Measurements from ENCODE around the gene MTIF2.
"Not testable (repeated sequence)": the region's sequence is repeated elsewhere in the genome, so short reads cannot be mapped to it uniquely, and the experiment has no call there.

Gene MTIF2, protein sequence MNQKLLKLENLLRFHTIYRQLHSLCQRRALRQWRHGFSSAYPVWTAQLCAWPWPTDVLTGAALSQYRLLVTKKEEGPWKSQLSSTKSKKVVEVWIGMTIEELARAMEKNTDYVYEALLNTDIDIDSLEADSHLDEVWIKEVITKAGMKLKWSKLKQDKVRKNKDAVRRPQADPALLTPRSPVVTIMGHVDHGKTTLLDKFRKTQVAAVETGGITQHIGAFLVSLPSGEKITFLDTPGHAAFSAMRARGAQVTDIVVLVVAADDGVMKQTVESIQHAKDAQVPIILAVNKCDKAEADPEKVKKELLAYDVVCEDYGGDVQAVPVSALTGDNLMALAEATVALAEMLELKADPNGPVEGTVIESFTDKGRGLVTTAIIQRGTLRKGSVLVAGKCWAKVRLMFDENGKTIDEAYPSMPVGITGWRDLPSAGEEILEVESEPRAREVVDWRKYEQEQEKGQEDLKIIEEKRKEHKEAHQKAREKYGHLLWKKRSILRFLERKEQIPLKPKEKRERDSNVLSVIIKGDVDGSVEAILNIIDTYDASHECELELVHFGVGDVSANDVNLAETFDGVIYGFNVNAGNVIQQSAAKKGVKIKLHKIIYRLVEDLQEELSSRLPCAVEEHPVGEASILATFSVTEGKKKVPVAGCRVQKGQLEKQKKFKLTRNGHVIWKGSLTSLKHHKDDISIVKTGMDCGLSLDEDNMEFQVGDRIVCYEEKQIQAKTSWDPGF

GRCh38 chr2:55268907-55269644, at the start of gene MTIF2:
Gene MTIF2 (minus strand): TSS chr2:55269231. CDS start chr2:55263858, 5,373 bp downstream.
- peak; percentile 97 for DNase-seq

DNA sequence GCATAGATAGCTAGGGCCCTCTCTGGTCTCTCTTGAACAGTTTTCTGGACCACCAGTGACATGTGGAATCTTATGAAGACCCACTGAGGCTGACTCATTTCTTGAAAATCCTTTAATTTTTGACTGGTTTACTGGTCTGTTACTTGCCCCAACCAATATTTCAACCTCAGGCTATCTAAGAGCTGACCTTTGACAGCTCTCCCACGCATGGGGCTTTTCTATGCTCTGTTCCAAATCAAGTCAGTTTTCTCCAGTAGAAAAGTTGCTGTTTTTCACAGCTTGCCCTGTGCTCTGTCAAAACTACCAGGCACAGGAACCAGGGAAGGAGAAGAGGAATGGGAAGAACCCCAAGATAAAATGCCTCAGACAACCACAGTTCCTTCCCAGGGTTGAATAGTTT, 46.0 kb upstream of the MTIF2 start:
- DNase-seq, result no peak

DNA sequence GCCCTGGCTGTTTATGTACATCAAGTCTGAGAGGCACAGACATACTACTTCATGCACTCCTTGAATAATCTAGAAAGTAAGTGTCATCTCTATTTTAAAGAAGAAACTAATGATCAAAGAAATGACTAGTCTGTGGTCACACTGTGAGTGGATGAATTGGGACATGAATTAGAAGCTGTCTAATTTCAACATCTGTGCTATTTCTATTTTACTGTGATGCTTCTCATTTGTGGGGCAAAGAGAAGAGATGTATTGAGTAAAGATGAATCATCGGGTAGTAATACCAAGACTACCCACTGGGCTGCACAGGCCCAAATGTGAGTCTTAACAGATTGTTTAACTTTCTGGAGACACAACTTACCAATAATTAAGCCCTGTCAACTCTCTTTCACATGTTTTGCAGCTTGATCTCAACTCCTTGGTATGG, 42.4 kb upstream of the MTIF2 start:
- no peak for DNase-seq

DNA sequence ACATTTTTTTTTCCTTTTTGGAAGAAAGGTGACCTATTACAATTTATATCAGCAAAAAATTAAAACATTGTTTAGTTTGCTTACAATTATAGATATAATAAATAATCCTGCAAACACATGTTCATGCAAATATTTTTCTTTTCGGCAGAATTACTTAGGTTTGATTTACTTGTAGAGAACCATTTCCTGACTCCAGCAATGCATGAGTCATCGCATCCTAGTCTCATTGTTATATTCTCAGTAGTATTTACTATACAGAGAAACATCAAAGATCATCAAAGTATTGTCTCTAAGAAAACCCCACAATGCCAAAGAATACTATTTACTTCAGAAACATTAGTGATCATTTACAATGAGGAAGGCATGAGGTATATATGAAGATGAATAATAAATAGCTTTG, 40.4 kb upstream of the MTIF2 start:
- no peak for DNase-seq

GRCh38 chr2:55302241-55302640, 33.2 kb upstream of the MTIF2 start:
- no peak for DNase-seq

- no peak for DNase-seq
Observed at GRCh38 chr2:55301277-55301676, 32.2 kb upstream of the MTIF2 start.

GRCh38 chr2:55296393-55296792, 27.4 kb upstream of the MTIF2 start:
- DNase-seq, result no peak

- DNase-seq, result no peak
Observed at GRCh38 chr2:55283083-55283482, 14.1 kb upstream of the MTIF2 start.

GRCh38 chr2:55282110-55282917, 13.3 kb upstream of the MTIF2 start:
- DNase-seq, result peak; percentile 91

DNA sequence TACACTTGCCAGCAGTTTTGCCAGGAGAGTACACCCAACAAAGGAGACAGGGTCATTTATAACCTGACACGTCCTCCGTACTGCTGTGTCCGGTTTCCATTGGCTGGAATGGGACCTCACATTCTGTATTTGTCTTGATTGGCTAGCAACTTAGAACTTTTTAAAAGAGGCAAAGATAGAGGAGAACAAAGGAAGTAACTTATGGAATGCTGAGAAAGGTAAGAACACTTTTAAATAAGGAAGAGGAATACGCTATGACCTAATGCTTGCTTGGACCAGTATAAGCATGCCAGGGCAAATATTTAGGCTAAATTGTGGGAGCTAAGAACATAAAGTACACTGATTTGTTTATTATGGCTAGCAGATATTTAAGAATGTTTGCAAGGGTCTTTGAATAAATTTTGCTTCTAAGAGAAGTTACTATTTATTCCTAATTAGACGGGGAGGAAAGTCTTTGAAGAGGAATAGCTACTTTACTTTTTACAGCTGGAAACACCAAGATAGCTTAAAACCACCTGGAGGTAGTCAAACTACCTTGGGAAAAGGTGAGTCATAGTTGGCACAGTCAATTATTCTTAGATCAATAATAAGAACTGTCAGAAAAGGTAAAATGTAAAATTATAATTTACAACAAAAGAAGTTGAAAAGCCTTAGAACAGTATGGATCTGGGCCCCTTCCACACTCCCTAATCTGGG, 12.0 kb upstream of the MTIF2 start:
- DNase-seq, result not testable (repeated sequence)

DNA sequence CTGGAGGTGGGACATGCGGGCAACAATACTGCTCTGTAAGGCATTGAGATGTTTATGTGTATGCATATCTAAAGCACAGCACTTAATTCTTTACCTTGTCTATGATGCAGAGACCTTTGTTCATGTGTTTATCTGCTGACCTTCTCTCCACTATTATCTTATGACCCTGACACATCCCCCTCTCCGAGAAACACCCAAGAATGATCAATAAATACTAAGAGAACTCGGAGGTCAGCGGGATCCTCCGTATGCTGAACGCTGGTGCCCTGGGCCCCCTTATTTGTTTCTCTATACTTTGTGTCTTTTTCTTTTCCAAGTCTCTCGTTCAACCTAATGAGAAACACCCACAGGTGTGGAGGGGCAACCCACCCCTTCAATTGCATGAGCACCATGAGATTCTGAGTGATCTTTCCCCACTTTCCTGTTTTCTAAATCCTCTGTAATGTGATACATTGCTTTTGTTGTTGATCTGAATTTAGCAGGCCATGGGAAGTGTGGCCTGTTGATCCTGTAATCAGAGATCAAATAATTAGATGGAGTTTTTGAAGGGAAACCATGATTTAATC, 10.9 kb upstream of the MTIF2 start:
- DNase-seq, result not testable (repeated sequence)

DNA sequence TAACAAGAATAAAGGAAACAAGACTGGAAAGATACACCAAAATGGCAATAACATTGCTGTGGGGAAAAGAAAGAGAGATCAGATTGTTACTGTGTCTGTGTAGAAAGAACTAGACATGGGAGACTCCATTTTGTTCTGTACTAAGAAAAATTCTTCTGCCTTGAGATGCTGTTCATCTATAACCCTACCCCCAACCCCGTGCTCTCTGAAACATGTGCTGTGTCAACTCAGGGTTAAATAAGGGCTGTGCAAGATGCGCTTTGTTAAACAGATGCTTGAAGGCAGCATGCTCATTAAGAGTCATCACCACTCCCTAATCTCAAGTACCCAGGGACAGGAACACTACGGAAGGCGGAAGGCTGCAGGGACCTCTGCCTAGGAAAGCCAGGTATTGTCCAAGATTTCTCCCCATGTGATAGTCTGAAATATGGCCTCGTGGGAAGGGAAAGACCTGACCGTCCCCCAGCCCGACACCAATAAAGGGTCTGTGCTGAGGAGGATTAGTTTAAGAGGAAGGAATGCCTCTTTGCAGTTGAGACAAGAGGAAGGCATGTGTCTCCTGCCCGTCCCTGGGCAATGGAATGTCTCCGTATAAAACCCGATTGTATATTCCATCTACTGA, 10.3 kb upstream of the MTIF2 start:
- DNase-seq, result not testable (repeated sequence)

- no peak for DNase-seq
Observed at GRCh38 chr2:55277310-55277709, 8.3 kb upstream of the MTIF2 start.

GRCh38 chr2:55274346-55274745, 5.3 kb upstream of the MTIF2 start:
- not testable (repeated sequence) for DNase-seq

DNA sequence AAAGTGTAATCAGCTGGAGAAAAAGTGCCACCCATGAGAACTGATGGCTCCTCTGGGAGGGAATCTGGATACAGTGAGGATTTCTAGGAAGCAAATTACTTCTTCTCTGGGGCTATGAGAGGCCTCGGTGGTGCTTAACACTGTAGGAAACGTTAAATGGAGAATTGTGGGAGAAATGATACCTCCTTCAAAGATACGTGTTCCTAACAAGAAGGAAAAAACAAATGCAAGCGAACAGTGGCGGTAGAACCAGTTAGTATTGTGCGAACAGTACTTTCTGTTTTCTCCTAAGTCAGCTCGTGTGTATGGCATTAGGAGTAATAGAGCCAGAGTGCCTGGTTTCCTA, 587 bp upstream of the MTIF2 start:
- DNase-seq, result no peak

DNA sequence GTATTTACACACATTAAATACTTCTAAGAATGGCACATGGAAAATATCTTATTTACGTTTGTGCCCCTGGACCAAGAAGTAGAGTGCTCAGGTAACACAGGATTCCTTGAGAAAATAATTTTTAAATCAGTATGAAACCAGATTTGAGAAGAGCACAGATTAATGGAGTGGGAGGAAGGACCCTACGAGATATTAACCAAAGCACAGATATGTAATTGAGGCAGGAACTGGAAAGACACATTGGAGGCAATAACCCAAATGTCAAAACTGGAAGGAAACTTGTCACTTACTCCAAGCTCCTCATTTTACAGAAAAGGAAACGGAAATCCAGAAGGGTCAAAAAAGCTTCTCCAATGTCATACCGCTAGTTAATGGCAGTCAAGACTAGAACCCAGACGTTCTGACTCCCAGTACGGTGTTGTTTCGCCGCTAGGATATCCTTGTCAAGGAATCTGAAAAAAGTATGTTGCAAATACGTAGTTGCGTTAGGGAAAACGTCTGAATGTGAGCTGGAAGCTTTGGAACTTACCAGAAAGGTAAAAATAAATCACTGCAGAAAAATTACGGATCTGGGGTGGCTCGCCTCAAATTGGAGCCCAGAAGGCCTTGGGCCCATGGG, 634 bp downstream of the MTIF2 start:
- no peak for DNase-seq

GRCh38 chr2:55259586-55259985, 9.4 kb downstream of the MTIF2 start:
- DNase-seq, result not testable (repeated sequence)

- no peak for DNase-seq
Observed at GRCh38 chr2:55252832-55253231, 16.2 kb downstream of the MTIF2 start.

DNA sequence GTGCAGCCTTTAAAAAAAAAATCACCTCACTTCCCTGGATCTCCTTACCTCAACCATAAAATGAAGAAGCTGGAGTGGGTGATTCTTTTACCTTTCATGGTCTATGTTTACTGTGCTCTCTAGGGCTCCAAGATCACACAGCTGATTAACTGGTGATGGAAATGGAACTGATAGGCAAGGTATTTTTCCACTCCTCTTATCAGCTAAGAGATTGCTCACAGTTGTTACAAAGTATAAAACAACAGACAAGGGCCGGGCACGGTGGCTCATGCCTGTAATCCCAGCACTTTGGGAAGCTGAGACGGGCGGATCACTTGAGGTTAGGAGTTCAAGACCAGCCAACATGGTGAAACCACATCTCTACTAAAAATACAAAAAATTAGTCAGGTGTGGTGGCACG, 22.0 kb downstream of the MTIF2 start:
- no peak for DNase-seq

DNA sequence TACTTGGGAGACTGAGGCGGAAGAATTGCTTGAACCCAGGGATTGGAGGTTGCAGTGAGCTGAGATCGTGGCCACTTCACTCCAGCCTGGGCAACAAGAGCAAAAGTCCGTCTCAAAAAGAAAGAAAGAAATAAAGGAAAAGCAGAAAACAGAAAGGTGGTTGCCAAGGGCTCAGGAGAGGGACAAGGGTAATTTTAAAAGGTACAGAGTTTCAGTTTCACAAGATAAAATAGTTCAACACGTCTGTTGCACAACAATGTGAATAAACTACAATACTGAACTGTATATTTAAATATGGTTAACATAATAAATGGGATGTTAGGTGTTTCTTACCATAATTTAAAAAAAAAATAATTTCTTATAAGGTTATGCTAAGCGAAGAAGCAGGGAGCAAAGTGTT, 23.6 kb downstream of the MTIF2 start:
- no peak for DNase-seq

- DNase-seq, result no peak
Observed at GRCh38 chr2:55242617-55243016, 26.4 kb downstream of the MTIF2 start.
